HFFc6 (cell line): ENCODE data around the gene SCD5. TPM values are rescaled to one million over a fixed set of nuclear protein-coding genes. Genes with fewer than 3 reads are reported as not detected.

Experiments used
- DNase-seq: peaks from one replicate; pipeline ENCODE4 v3.0.0-alpha.2; 2018
- H3K27ac Mint-ChIP-seq: 2 replicates; pipeline ENCODE4 v1.8.0; 2020; ENCODE audit warnings: mild to moderate bottlenecking, mixed read lengths
- H3K27me3 Mint-ChIP-seq: 2 replicates; pipeline ENCODE4 v1.8.0; 2021; ENCODE audit warnings: mild to moderate bottlenecking, moderate library complexity, mixed read lengths; ENCODE audit not compliant: insufficient read depth
- H3K36me3 Mint-ChIP-seq: 2 replicates; pipeline ENCODE4 v1.8.0; 2021; ENCODE audit warnings: low read depth, mixed read lengths
- H3K4me1 Mint-ChIP-seq: 2 replicates; pipeline ENCODE4 v1.8.0; 2020; ENCODE audit warnings: low read depth, mixed read lengths
- H3K4me3 Mint-ChIP-seq: 2 replicates; pipeline ENCODE4 v1.8.0; 2020; ENCODE audit warnings: mild to moderate bottlenecking, moderate library complexity, mixed read lengths
- H3K9me3 Mint-ChIP-seq: 2 replicates; pipeline ENCODE4 v1.8.0; 2020; ENCODE audit warnings: mild to moderate bottlenecking, mixed read lengths
- total RNA-seq, 6 experiments: library from RNA; stranded (reverse); fragmentation: NEBNext Ultra II Directional; extraction: Animal tissue kit (Norgen Biotek cat#: 25700); gene quantifications; 2 replicates in 1 of 6; 3 replicates in 5 of 6; pipeline ENCODE4 v1.2.3, GENCODE V29; 2021
- TF ChIP-seq, protein P1 (sequence below): fragments of 200-600 bp; sonication (generic); IDR thresholded peaks from 2 replicates; pipeline ENCODE4 v1.5.0; 2021; ENCODE audit warnings: antibody characterized with exemption, mild to moderate bottlenecking

SCD5 gene
- total RNA-seq, 6 experiments from 2014 or later = 28.4 to 36.4 (median 32.0) TPM

DNA sequence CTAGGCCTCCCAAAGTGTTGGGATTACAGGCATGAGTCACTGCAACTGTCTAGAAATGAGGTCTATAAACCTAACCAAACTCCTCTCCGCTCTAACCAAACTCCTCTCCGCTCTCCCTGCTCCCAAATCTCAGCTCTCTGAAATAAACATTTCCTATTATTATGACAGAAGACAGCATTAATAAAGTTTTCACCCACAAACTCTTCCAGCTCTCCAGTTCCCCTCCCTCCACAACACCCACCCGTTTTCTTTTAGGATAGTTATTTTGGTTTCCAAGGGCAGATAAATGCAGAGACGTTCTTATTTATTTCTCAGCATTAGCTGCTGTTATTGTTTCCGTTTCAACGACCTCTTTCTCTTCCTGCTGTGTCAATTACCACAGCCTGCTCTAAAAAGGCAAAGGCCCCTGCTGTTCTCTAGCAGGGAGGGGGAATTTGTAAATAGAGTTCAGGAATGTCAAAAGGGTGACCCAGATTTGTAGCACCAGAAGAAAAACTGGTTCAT, 13.3 kb upstream of the SCD5 start:
- Mint-ChIP-seq H3K27ac (peak overlapping the region; percentile 47), H3K4me1 (peaks cover 15% of the 10 kb centered on the region), H3K4me3 (peak overlapping the region; percentile 17; the same call in 1 of the 2 replicates), H3K36me3 (peaks cover 1% of the 10 kb centered on the region; the same call in 1 of the 2 replicates), H3K9me3 (no peaks in the 10 kb centered on the region), H3K27me3 (peaks cover 4% of the 10 kb centered on the region; the same call in 1 of the 2 replicates)
- TF ChIP-seq, protein P1, sequence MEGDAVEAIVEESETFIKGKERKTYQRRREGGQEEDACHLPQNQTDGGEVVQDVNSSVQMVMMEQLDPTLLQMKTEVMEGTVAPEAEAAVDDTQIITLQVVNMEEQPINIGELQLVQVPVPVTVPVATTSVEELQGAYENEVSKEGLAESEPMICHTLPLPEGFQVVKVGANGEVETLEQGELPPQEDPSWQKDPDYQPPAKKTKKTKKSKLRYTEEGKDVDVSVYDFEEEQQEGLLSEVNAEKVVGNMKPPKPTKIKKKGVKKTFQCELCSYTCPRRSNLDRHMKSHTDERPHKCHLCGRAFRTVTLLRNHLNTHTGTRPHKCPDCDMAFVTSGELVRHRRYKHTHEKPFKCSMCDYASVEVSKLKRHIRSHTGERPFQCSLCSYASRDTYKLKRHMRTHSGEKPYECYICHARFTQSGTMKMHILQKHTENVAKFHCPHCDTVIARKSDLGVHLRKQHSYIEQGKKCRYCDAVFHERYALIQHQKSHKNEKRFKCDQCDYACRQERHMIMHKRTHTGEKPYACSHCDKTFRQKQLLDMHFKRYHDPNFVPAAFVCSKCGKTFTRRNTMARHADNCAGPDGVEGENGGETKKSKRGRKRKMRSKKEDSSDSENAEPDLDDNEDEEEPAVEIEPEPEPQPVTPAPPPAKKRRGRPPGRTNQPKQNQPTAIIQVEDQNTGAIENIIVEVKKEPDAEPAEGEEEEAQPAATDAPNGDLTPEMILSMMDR = no peak
- no peak for DNase-seq

DNA sequence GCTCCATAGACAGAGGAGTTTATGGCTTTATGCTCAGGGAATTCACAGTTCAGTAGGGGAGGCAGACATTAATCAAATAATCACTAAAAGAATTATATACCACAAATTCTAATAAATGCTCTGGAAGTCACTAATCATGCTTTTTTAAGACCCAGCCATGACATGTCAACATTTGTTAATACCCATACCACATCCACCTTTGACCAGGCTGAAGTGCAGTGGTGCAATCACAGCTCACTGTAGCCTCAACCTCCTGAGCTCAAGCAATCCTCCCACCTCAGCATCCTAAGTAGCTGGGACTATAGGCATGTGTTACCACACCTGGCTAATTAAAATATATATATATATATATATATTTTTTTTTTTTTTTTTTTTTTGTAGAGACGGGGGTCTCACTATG, 12.8 kb upstream of the SCD5 start:
- no peak overlapping the region for H3K4me3 Mint-ChIP-seq
- H3K4me1 Mint-ChIP-seq = peaks cover 15% of the 10 kb centered on the region
- no peak for DNase-seq
- TF ChIP-seq, protein P1 = no peak
- H3K9me3 Mint-ChIP-seq = no peaks in the 10 kb centered on the region
- H3K36me3 Mint-ChIP-seq = no peaks in the 10 kb centered on the region
- peaks cover 4% of the 10 kb centered on the region for H3K27me3 Mint-ChIP-seq
- H3K27ac Mint-ChIP-seq = no peak overlapping the region; the same call in 1 of the 2 replicates

DNA sequence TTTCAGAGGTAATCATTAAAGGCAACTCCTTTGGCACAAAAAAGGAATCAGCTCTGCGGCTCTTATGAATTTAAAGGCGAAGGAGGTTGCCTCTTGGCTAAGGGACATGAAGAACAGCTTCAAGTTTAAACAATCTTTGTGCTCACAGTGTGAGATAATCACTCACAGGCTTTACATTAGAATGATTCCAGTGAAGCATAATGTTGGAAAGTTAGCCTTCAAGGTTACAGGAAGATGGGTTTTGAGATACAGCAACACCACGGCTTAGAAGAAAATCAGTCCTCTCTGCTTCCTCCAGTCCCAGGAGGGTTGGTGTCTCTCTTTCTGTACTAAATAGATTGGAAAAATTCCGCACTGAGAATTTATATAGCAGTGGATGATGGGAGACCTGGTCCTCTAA, 11.6 kb upstream of the SCD5 start:
- Mint-ChIP-seq H3K36me3 (no peaks in the 10 kb centered on the region), H3K4me3 (no peak overlapping the region), H3K9me3 (no peaks in the 10 kb centered on the region), H3K27ac (no peak overlapping the region), H3K27me3 (peaks cover 5% of the 10 kb centered on the region), H3K4me1 (peaks cover 11% of the 10 kb centered on the region)
- no peak for DNase-seq
- TF ChIP-seq, protein P1 = no peak

DNA sequence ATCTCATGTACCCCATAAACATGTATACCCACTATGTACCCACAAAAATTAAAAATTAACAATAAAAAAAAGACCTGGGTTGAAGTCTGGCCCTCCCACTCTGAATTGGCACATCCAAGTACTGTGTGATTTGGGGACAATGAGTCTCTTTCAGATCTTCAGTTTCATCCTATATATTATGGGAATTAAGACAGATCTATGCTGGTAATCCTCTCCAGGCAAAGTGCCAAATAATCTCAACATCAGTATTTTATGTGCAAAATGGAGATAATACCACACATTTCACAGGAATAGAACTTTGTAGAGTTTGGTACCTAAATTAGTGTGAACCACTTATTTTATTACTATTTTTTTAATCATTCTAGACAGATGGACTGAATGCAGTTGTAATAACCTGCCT, 11.0 kb upstream of the SCD5 start:
- H3K27me3 Mint-ChIP-seq = peaks cover 5% of the 10 kb centered on the region
- H3K36me3 Mint-ChIP-seq = no peaks in the 10 kb centered on the region
- H3K4me3 Mint-ChIP-seq = no peak overlapping the region
- TF ChIP-seq, protein P1 = no peak
- peaks cover 9% of the 10 kb centered on the region for H3K4me1 Mint-ChIP-seq
- H3K9me3 Mint-ChIP-seq = no peaks in the 10 kb centered on the region
- DNase-seq = no peak
- H3K27ac Mint-ChIP-seq = no peak overlapping the region

- H3K27me3 Mint-ChIP-seq = peaks cover 13% of the 10 kb centered on the region
- DNase-seq = no peak
- H3K36me3 Mint-ChIP-seq = no peaks in the 10 kb centered on the region
- peaks cover 8% of the 10 kb centered on the region for H3K4me1 Mint-ChIP-seq
- TF ChIP-seq, protein P1 = no peak
- no peak overlapping the region for H3K27ac Mint-ChIP-seq
- H3K9me3 Mint-ChIP-seq = no peaks in the 10 kb centered on the region
- H3K4me3 Mint-ChIP-seq = no peak overlapping the region
Measured at GRCh38 chr4:82803746-82804145, 5.2 kb upstream of the SCD5 start.

- H3K9me3 Mint-ChIP-seq = no peaks in the 10 kb centered on the region
- peaks cover 13% of the 10 kb centered on the region for H3K27me3 Mint-ChIP-seq
- TF ChIP-seq, protein P1 = no peak
- H3K4me1 Mint-ChIP-seq = peaks cover 8% of the 10 kb centered on the region
- no peak for DNase-seq
- no peak overlapping the region for H3K4me3 Mint-ChIP-seq
- H3K36me3 Mint-ChIP-seq = no peaks in the 10 kb centered on the region
- H3K27ac Mint-ChIP-seq = no peak overlapping the region
Measured at GRCh38 chr4:82802911-82803310, 4.3 kb upstream of the SCD5 start.
